HG03108 (cell line): ENCODE measurements around the gene ST6GALNAC3.

Experiments used
- ATAC-seq: cut with Tn5 transposase; IDR thresholded peaks from one replicate; pipeline ENCODE4 v1.9.1; 2021; ENCODE audit warnings: moderate library complexity; ENCODE audit not compliant: unreplicated experiment

The ST6GALNAC3 gene

DNA sequence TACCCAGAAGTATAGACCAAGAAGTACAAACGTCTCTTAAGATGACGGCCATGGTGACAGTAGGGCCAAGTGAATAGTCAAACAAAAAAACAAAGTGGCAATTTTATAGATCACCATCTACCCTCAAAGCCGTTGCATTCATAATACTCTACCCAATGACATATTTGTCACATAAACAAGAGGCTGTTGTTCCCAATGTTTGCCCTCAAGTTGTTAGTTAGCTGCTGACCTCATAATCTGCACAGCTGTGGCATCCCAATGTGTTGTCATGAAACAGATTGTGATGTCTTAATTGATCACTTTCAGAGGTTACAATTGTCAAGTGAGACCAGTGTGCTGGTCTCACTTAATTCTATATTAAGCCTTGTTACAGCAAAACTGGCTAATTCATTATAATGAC, 333.8 kb downstream of the ST6GALNAC3 start:
- ATAC-seq, result no peak

GRCh38 chr1:76410499-76410898, 336.0 kb downstream of the ST6GALNAC3 start:
- ATAC-seq, result no peak

GRCh38 chr1:76418531-76418930, 344.0 kb downstream of the ST6GALNAC3 start:
- no peak for ATAC-seq

GRCh38 chr1:76419603-76420002, 345.1 kb downstream of the ST6GALNAC3 start:
- ATAC-seq, result no peak

DNA sequence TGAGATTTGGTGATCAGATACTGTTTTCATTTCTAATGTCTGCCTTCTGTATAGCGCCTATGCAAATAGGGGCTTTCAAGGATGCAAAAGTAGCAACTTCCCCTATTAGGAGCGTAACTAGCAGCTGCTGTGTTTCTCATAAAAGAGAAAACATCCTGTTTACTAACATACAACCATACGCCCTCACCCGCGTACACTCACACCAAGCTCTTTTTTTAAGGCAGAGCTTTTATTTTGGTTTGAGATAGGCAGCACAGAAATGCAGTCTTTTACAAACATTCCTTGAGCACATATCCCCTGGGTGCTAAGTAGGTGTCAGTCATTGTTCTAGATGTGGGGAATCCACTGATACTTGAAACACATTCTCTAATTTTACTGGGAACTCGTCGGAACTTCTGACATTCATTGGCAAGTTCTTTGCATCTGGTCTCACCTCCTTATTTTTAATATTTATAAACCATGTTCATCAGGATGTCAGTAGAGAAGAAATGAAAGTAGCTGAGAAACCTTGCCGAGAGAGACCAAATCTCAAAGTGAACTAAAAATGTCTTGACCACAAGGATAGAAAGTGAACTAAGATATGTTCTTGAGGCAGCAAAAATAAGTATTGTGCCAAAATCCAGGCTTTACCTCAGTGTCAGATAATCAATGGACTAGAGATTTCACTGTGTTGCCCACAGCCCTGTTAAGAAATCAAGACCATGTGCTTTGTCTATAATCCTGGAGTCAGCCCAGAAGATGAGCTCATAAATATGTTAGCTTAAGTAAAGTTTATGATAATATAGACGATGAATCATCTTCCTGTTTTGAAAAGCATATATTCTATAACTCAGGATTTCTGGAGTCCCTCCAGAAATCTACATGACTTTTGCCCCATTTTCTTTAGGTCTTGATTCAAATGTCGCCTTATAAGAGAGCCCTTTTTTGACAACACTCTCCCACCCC, 350.9 kb downstream of the ST6GALNAC3 start:
- ATAC-seq, result peak; percentile 78

GRCh38 chr1:76426606-76427005, 352.1 kb downstream of the ST6GALNAC3 start:
- no peak for ATAC-seq

GRCh38 chr1:76428028-76428427, 353.5 kb downstream of the ST6GALNAC3 start:
- no peak for ATAC-seq

GRCh38 chr1:76430531-76430930, 356.0 kb downstream of the ST6GALNAC3 start:
- ATAC-seq, result no peak

DNA sequence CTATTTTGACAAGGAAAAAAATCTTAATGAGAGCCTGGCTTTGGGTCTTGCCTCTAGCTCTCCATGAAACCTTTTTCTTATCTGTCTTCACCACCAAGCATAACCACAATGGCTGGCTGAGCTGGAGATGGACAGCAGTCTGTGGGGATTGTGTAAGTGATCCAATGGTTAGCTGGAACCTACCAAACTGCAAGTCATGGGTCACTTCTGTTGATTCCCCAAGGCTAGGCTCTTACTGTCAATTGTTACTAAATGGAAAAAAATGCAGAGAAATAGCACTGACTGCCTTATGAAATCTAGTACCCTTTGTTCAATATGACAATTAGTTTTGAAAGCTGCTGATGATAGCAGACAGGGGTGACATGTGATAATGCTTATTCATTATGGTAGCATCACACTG, 359.0 kb downstream of the ST6GALNAC3 start:
- no peak for ATAC-seq

- ATAC-seq, result no peak
These were observed 368.7 kb downstream of the ST6GALNAC3 start for GRCh38 chr1:76443217-76443616.

GRCh38 chr1:76444773-76445172, 370.2 kb downstream of the ST6GALNAC3 start:
- ATAC-seq, result no peak

- ATAC-seq, result no peak
These were observed 375.7 kb downstream of the ST6GALNAC3 start for GRCh38 chr1:76450229-76450628.

GRCh38 chr1:76463278-76463677, 388.7 kb downstream of the ST6GALNAC3 start:
- no peak for ATAC-seq

- no peak for ATAC-seq
These were observed 389.3 kb downstream of the ST6GALNAC3 start for GRCh38 chr1:76463849-76464248.

DNA sequence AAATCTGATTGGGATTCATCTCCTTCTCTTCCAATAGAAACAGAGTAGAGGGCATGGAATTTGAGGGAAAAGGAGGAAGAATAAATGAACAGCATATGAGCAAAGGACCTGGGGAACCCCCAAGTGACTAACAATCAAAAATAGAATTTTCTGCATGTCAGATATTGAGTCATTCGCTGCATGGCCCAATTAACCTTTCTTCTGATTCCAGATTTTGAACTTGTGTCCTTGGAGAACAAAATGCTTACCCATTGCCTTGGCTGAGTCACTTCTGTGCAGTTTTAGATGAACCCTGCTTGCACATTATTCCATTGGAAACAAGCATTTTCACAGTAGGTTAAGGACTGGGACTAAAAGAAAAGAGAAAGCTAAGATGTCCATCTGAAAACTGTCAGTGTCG, 390.5 kb downstream of the ST6GALNAC3 start:
- ATAC-seq, result no peak

- no peak for ATAC-seq
These were observed 395.6 kb downstream of the ST6GALNAC3 start for GRCh38 chr1:76470166-76470565.

DNA sequence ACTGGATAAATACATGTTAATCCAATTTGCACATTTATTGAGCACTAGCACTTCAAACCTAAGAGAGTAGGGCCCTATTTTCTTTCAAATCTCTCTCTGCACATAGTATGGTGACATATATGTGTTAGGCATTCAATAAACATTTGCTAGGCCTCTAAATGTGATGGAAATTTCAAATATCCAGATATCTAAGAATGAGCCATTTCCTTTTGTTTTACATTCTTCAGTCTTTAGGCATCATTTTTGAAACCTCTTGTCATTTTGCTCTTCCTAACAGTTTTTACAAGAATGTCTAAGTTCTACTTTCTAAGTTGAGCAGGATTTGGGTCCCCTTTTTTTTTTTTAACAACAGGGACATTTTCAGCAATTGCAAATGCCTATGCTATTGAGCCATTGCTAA, 397.0 kb downstream of the ST6GALNAC3 start:
- no peak for ATAC-seq

DNA sequence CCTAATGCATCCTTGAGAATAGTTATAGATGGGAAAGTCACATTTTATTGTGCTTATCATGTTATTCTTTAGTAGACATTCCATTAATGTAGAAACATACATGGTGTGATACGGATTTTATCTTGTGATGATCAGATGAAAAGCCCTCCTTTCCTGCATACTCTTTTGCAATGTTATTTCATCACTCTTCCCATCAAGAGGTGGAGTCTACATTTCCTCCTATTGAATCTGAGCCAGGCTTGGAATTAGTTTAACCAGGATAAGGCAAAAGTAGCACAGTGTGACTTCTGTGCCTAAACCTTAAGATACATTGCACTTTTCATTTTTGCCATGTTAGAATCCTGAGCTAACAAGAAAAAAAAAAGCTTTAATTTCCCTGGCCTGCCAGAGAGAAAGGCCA, 399.0 kb downstream of the ST6GALNAC3 start:
- ATAC-seq, result no peak

- ATAC-seq, result no peak
These were observed 400.4 kb downstream of the ST6GALNAC3 start for GRCh38 chr1:76474922-76475321.

DNA sequence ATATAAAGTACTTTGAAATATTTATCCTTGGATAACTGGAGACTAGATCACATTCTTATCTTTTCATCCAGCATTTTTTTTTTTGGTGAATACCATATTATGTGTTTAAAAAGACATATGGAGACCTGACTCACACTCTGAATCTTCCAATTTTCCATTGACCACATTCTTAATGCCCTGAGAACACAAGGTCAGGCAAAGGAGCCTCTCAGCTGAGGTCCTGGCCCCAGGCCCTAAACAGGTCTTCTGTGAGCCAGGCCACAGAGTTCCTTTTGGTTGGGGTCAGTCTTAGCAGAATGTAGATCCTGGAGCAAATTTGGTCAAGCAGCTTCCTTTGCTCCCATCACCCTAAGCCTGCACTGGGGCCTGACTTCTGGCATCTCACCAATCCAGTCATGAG, 402.6 kb downstream of the ST6GALNAC3 start:
- no peak for ATAC-seq

- ATAC-seq, result no peak
These were observed 406.3 kb downstream of the ST6GALNAC3 start for GRCh38 chr1:76480827-76481226.

DNA sequence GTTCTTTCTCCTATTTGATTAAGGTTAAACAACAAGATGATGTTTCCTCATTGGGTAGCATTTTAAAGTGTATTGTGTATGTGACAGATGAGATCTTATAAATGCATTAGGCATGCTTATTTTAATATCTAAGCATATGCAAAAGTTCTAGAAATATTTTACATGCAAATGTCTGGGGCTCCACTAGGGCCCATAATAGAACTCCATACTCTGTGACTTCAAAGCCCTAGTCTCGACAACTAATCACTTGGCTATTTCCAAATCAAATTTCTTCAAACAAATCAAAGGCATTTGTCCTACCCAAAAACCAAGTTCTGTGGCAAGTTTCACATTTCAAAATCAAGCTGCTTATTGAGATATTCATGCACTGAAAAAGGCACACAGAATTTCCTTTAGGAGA, 407.1 kb downstream of the ST6GALNAC3 start:
- no peak for ATAC-seq

GRCh38 chr1:76482272-76482671, 407.7 kb downstream of the ST6GALNAC3 start:
- no peak for ATAC-seq
